ENCODE data around the gene CENPE. TPM values are rescaled to one million over a fixed set of nuclear protein-coding genes. Genes with fewer than 3 reads are reported as not detected.
"Not testable (repeated sequence)": the region's sequence is repeated elsewhere in the genome, so short reads cannot be mapped to it uniquely, and the experiment has no call there.

The CENPE gene, protein sequence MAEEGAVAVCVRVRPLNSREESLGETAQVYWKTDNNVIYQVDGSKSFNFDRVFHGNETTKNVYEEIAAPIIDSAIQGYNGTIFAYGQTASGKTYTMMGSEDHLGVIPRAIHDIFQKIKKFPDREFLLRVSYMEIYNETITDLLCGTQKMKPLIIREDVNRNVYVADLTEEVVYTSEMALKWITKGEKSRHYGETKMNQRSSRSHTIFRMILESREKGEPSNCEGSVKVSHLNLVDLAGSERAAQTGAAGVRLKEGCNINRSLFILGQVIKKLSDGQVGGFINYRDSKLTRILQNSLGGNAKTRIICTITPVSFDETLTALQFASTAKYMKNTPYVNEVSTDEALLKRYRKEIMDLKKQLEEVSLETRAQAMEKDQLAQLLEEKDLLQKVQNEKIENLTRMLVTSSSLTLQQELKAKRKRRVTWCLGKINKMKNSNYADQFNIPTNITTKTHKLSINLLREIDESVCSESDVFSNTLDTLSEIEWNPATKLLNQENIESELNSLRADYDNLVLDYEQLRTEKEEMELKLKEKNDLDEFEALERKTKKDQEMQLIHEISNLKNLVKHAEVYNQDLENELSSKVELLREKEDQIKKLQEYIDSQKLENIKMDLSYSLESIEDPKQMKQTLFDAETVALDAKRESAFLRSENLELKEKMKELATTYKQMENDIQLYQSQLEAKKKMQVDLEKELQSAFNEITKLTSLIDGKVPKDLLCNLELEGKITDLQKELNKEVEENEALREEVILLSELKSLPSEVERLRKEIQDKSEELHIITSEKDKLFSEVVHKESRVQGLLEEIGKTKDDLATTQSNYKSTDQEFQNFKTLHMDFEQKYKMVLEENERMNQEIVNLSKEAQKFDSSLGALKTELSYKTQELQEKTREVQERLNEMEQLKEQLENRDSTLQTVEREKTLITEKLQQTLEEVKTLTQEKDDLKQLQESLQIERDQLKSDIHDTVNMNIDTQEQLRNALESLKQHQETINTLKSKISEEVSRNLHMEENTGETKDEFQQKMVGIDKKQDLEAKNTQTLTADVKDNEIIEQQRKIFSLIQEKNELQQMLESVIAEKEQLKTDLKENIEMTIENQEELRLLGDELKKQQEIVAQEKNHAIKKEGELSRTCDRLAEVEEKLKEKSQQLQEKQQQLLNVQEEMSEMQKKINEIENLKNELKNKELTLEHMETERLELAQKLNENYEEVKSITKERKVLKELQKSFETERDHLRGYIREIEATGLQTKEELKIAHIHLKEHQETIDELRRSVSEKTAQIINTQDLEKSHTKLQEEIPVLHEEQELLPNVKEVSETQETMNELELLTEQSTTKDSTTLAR (N-terminal part only)
- total RNA-seq (2021) (80.3 and 81.0 TPM in 2 replicates), Bru-seq, nascent RNA (percentile 94 among the genes with signal in this experiment), BruChase-seq, experiment 1, labeled RNA remaining after a 2-hour chase (percentile 93 among the genes with signal in this experiment), BruChase-seq, experiment 2, labeled RNA remaining after a 6-hour chase (percentile 90 among the genes with signal in this experiment)
- long read RNA-seq, partial matches to known transcripts, result 9 of 14 reads
- long read RNA-seq, other reads (novel, unspliced or antisense), result 5 of 14 reads

DNA sequence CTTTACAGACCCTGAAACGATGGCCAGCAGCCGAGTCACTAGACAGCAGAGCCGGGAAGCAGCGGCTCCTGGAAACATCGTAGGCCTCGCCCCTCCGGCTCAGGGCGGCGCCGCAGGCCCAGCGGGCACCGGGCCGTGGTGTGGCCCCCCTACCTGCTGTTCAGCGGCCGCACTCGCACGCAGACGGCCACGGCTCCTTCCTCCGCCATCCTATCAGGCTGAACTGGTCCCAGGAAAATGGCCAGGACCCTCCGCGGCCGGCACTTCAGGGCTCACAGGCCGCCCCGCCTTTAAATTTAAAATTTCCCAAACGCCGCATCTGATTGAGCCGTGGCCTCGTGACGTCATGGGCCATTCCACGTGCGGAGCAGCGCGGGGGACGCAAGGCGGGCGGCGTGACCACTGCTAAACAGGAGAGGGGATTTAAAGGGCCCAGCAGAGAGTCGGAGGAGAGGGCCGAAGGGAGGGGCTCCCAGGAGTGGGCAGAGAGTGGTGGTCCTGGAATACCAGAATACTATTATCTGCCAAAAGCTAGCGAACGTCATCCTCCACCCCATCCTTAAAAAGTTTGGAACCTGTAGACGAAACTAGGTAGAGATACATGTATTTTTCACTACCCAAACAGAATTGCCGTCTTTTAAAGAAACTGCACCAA lies at the start of gene CENPE:
Gene CENPE (minus strand): TSS at position 233 of the 655 bp plus-strand sequence. CDS start 24 bp downstream, at position 209.
- peaks cover 34% of the 10 kb centered on the region for H3K36me3 ChIP-seq (ENCODE audit: insufficient read depth, low read length, poor library complexity, severe bottlenecking)
- intact Hi-C loops (cut with micrococcal nuclease; ENCODE audit: unreplicated experiment), result no loop called here
- H3K4me3 ChIP-seq (ENCODE audit: low read depth, low read length, poor library complexity, severe bottlenecking), result peak within 1 kb of the TSS; percentile 84
- no peaks in the 10 kb centered on the region for H3K9me3 ChIP-seq (ENCODE audit: low read depth, low read length, poor library complexity, severe bottlenecking)
- H3K4me1 ChIP-seq (ENCODE audit: insufficient read depth, low read length, poor library complexity, severe bottlenecking), result peaks cover 8% of the 10 kb centered on the region
- DNase-seq (ENCODE audit: low spot score), result peak; percentile 94
- ChIA-PET POLR2A (ENCODE audit: low non-redundant PET) (no interaction called here), CTCF (no interaction called here)
- no TSS peak for BruUV-seq (replicated peaks)
- TF ChIP-seq, protein P1, sequence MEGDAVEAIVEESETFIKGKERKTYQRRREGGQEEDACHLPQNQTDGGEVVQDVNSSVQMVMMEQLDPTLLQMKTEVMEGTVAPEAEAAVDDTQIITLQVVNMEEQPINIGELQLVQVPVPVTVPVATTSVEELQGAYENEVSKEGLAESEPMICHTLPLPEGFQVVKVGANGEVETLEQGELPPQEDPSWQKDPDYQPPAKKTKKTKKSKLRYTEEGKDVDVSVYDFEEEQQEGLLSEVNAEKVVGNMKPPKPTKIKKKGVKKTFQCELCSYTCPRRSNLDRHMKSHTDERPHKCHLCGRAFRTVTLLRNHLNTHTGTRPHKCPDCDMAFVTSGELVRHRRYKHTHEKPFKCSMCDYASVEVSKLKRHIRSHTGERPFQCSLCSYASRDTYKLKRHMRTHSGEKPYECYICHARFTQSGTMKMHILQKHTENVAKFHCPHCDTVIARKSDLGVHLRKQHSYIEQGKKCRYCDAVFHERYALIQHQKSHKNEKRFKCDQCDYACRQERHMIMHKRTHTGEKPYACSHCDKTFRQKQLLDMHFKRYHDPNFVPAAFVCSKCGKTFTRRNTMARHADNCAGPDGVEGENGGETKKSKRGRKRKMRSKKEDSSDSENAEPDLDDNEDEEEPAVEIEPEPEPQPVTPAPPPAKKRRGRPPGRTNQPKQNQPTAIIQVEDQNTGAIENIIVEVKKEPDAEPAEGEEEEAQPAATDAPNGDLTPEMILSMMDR (conservative IDR thresholded peaks at IDR 0.05; ENCODE audit: low read depth, low read length), result no peak
- TF ChIP-seq EZH2 (IDR thresholded peaks at IDR 0.05; ENCODE audit: borderline replicate concordance, low read depth, low read length, poor library complexity, severe bottlenecking), result no peak
- peak within 1 kb of the TSS; percentile 75 for H3K27ac ChIP-seq (ENCODE audit: low read depth, low read length, poor library complexity, severe bottlenecking)
- no peaks in the 10 kb centered on the region for H3K27me3 ChIP-seq (replicated peaks; ENCODE audit: insufficient read depth, low read depth, low read length, poor library complexity)

DNA sequence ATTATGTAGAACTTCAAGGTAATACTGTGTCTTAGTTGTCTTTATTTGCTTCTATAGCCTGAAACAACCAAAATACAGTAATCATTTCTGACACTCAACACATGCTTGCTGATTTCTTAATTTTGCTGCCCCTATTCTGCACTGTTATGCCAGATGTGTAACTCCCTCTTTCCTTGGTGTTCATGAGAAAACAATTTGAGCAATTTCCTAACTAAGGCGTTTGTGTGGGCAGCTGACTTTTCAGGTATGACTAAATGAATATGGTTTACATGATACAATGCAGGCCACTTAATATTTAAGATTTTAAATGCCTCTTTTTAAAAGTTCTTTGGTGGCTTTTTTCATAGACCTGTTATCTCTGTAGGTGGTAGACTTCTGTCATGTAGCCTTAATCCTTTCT lies 46.1 kb upstream of the CENPE start:
- BruUV-seq (replicated peaks), result no TSS peak
- CTCF ChIA-PET, result no interaction called here
- intact Hi-C loops (cut with micrococcal nuclease; ENCODE audit: unreplicated experiment), result no loop called here

DNA sequence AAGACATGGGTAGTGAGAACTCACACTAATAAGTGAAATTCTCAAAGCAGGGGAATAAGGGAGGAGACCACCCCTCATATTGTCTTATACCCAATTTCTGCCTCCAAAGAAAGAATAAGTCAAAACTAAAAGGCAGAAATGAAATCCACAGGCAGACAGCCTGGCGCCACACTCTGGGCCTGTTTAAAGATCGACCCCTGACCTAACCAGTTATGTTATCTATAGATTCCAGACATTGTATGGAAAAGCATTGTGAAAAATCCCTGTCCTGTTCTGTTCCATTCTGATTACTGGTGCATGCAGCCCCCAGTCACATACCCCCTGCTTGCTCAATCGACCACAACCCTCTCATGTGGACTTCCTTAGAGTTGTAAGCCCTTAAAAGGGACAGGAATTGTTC lies 32.8 kb upstream of the CENPE start:
- POLR2A ChIA-PET (ENCODE audit: low non-redundant PET); H3K27me3 ChIP-seq (replicated peaks; ENCODE audit: insufficient read depth, low read depth, low read length, poor library complexity); CTCF ChIA-PET; intact Hi-C loops (cut with micrococcal nuclease; ENCODE audit: unreplicated experiment); H3K36me3 ChIP-seq (ENCODE audit: insufficient read depth, low read length, poor library complexity, severe bottlenecking); H3K4me3 ChIP-seq (ENCODE audit: low read depth, low read length, poor library complexity, severe bottlenecking); H3K27ac ChIP-seq (ENCODE audit: low read depth, low read length, poor library complexity, severe bottlenecking); H3K4me1 ChIP-seq (ENCODE audit: insufficient read depth, low read length, poor library complexity, severe bottlenecking); H3K9me3 ChIP-seq (ENCODE audit: low read depth, low read length, poor library complexity, severe bottlenecking); BruUV-seq (replicated peaks); DNase-seq (ENCODE audit: low spot score): not testable (repeated sequence)

More for the DNA sequence above, 46.1 kb upstream of the CENPE start:
- Histone ChIP-seq H3K27ac (ENCODE audit: low read depth, low read length, poor library complexity, severe bottlenecking) (no peak overlapping the region), H3K4me1 (ENCODE audit: insufficient read depth, low read length, poor library complexity, severe bottlenecking) (no peaks in the 10 kb centered on the region), H3K36me3 (ENCODE audit: insufficient read depth, low read length, poor library complexity, severe bottlenecking) (no peaks in the 10 kb centered on the region), H3K9me3 (ENCODE audit: low read depth, low read length, poor library complexity, severe bottlenecking) (no peaks in the 10 kb centered on the region), H3K4me3 (ENCODE audit: low read depth, low read length, poor library complexity, severe bottlenecking) (no peak overlapping the region), H3K27me3 (replicated peaks; ENCODE audit: insufficient read depth, low read depth, low read length, poor library complexity) (peaks cover 9% of the 10 kb centered on the region)
- TF ChIP-seq EZH2 (IDR thresholded peaks at IDR 0.05; ENCODE audit: borderline replicate concordance, low read depth, low read length, poor library complexity, severe bottlenecking), result no peak
- TF ChIP-seq, protein P1 (conservative IDR thresholded peaks at IDR 0.05; ENCODE audit: low read depth, low read length), result no peak
- POLR2A ChIA-PET (ENCODE audit: low non-redundant PET), result no interaction called here
- DNase-seq (ENCODE audit: low spot score), result no peak

DNA sequence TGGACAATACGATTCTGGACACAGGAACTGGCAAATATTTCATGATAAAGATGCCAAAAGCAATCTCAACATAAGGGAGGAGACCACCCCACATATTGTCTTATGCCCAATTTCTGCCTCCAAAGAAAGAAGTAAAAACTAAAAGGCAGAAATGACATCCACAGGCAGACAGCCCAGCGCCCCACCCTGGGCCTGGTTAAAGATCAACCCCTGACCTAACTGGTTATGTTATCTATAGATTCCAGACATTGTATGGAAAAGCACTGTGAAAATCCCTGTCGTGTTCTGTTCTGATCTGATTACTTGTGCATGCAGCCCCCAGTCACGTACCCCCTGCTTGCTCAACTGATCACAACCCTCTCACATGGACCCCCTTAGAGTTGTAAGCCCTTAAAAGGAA lies 25.4 kb upstream of the CENPE start:
- H3K4me1 ChIP-seq (ENCODE audit: insufficient read depth, low read length, poor library complexity, severe bottlenecking); H3K36me3 ChIP-seq (ENCODE audit: insufficient read depth, low read length, poor library complexity, severe bottlenecking); CTCF ChIA-PET; H3K9me3 ChIP-seq (ENCODE audit: low read depth, low read length, poor library complexity, severe bottlenecking); H3K4me3 ChIP-seq (ENCODE audit: low read depth, low read length, poor library complexity, severe bottlenecking); intact Hi-C loops (cut with micrococcal nuclease; ENCODE audit: unreplicated experiment); H3K27me3 ChIP-seq (replicated peaks; ENCODE audit: insufficient read depth, low read depth, low read length, poor library complexity); BruUV-seq (replicated peaks); POLR2A ChIA-PET (ENCODE audit: low non-redundant PET); H3K27ac ChIP-seq (ENCODE audit: low read depth, low read length, poor library complexity, severe bottlenecking); DNase-seq (ENCODE audit: low spot score): not testable (repeated sequence)

Data from A673 (cell line).